Measurements from ENCODE around the gene TXN. TPM values are rescaled to one million over a fixed set of nuclear protein-coding genes. Genes with fewer than 3 reads are reported as not detected.
A peak's percentile ranks its signal among the peaks of the same experiment; 100 is the strongest.

TXN gene
- total RNA-seq, 1 donor from 2014 or later: 178 TPM

DNA sequence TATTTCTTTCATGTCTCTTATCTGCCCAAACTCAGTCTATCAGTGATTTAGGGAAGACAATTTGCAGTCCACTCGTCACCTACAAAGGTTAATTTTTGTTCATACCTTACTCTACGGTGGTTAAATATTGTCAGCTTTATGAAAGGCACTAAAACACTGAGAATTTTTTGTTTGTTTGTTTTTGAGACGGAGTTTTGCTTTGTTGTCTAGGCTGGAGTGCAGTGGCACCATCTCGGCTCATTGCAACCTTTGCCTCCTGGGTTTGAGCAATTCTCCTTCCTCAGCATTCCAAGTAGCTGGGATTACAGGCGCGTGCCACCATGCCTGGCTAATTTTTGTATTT, 26.4 kb upstream of the TXN start:
- H3K9me3 ChIP-seq: no peaks in the 10 kb centered on the region
- no peaks in the 10 kb centered on the region for H3K4me1 ChIP-seq
- intact Hi-C loops (cut with DNase I): no loop called here
- TF ChIP-seq, protein P1, sequence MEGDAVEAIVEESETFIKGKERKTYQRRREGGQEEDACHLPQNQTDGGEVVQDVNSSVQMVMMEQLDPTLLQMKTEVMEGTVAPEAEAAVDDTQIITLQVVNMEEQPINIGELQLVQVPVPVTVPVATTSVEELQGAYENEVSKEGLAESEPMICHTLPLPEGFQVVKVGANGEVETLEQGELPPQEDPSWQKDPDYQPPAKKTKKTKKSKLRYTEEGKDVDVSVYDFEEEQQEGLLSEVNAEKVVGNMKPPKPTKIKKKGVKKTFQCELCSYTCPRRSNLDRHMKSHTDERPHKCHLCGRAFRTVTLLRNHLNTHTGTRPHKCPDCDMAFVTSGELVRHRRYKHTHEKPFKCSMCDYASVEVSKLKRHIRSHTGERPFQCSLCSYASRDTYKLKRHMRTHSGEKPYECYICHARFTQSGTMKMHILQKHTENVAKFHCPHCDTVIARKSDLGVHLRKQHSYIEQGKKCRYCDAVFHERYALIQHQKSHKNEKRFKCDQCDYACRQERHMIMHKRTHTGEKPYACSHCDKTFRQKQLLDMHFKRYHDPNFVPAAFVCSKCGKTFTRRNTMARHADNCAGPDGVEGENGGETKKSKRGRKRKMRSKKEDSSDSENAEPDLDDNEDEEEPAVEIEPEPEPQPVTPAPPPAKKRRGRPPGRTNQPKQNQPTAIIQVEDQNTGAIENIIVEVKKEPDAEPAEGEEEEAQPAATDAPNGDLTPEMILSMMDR (IDR thresholded peaks at IDR 0.05): no peak
- no peaks in the 10 kb centered on the region for H3K27me3 ChIP-seq
- no peak overlapping the region for H3K4me3 ChIP-seq
- no peak overlapping the region for H3K27ac ChIP-seq
- no peak for ATAC-seq
- DNase-seq: no peak
- no peaks in the 10 kb centered on the region for H3K36me3 ChIP-seq

DNA sequence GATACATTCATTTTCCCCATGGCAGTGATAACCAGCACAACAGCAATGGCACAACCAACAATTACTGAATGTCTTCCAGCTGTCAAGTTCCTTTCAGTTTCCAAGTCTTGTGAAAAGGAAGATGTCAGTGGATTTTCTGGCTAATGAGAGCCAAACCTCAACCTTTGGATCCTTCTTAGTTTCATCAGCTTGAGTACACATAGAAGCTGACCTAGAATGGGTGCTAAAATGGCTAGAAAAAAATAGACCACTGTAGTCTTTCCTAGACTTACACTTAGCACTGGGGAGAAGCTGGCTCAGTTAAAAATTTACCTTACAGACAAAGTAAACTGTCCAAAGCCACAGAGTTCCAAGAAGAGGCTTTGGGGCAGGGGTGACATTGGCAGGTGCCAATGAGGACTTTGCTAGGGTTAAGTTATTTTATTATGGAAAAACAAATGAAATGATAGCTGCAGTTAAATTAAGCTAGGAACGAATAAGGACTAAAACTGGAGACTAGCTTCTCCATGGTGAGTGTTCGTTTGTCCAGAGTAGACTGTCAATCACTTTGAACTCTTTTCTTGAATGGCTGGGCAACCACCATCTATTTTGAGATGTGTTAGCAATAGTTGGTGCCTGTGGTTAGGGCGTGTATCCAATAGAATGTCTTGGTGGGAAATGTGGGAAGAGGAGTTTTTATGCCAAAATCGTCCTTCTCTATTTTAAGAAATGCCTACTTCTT, 25.9 kb upstream of the TXN start:
- Histone ChIP-seq H3K4me3 (no peak overlapping the region), H3K4me1 (no peaks in the 10 kb centered on the region), H3K27ac (no peak overlapping the region), H3K27me3 (no peaks in the 10 kb centered on the region), H3K36me3 (no peaks in the 10 kb centered on the region), H3K9me3 (no peaks in the 10 kb centered on the region)
- DNase-seq: no peak
- TF ChIP-seq, protein P1 (IDR thresholded peaks at IDR 0.05): no peak
- ATAC-seq: peak; percentile 74
- intact Hi-C loops (cut with DNase I): no loop called here

DNA sequence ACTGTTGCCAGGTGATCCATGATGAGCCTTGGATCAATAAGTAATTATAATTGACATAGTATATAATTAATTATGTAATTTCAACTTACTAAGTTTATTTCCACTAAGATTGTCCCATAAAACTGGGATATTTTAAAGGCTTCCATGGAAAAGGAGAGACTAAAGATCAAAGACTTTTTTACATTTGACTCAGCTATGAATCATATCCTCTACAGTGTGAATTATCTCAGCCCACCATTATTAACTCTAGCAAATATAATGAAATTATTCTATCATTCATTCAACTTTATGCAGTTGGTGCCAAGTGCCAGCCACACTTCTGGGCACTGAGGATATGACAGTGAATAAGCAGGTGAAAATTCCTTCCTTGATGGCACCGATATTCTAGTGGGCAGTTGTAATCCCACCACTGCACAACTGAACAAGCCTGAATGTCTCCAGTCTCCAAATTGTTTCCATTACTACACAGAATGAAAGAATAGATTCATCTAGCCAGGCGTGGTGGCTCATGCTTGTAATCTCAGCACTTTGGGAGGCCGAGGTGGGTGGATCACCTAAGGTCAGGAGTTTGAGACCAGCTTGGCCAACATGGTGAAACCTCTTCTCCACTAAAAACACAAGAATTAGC, 21.9 kb upstream of the TXN start:
- intact Hi-C loops (cut with DNase I): no loop called here
- H3K4me1 ChIP-seq: no peaks in the 10 kb centered on the region
- DNase-seq: no peak
- no peak overlapping the region for H3K27ac ChIP-seq
- H3K9me3 ChIP-seq: no peaks in the 10 kb centered on the region
- TF ChIP-seq, protein P1 (IDR thresholded peaks at IDR 0.05): no peak
- no peak for ATAC-seq
- H3K27me3 ChIP-seq: no peaks in the 10 kb centered on the region
- no peaks in the 10 kb centered on the region for H3K36me3 ChIP-seq
- no peak overlapping the region for H3K4me3 ChIP-seq

DNA sequence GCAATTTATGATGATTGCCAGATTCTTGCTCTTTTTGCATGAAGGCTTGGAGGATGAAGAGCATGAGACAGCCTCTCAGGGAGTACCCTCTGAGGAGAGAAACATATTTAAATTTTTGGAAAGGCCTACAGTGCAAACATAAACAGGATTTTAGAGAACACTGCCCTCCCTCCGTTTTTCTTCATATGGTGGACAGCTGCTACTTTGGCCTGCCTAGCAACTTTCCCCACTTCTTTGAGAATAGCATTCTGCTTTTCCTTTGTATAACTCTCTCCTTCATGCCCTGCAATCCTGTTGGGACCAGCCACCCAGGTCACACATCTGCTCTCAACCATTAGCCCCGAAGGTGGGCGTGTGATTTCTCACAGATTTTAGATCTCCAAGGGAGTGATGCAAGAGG, 20.5 kb upstream of the TXN start:
- Histone ChIP-seq H3K36me3 (no peaks in the 10 kb centered on the region), H3K27ac (no peak overlapping the region), H3K4me1 (no peaks in the 10 kb centered on the region), H3K27me3 (no peaks in the 10 kb centered on the region), H3K9me3 (no peaks in the 10 kb centered on the region), H3K4me3 (no peak overlapping the region)
- TF ChIP-seq, protein P1 (IDR thresholded peaks at IDR 0.05): no peak
- no peak for ATAC-seq
- no peak for DNase-seq
- intact Hi-C loops (cut with DNase I): no loop called here

DNA sequence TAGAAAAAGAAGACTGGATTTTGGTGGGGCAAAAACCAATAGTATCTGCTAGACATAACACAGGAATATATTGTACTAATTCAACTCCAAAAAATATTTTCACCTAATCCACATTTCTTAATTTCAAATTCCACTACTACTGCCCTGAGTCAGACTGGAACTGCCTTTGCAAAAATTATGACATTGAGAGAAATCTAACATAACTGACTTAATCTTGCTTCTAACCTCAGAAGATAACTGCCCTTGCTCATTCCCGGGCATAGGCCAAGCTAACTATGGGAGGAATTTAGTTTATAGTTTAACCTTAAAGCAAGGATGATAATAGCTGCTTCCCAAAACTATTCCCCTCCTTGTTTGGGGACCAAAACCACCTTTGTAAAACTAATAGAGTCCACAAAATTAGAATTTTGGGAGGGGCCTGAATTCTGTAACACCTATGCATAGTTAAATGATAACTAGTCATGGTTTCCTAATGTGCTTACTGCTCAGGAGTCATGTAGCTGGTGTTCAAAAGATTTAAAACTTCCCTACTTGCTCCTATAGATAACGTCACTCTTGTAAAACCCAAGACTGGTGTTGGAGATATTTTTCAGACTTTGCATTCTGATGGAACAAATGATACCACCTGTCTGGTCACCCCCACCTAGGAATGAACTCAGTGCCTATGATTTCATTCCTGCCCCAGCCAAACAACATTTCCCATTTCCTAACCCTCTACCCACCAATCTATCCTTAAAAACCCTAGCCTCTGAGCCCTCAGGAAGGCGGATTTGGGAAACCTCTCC, 14.1 kb upstream of the TXN start:
- Histone ChIP-seq H3K36me3 (no peaks in the 10 kb centered on the region), H3K27me3 (no peaks in the 10 kb centered on the region), H3K4me3 (no peak overlapping the region), H3K9me3 (no peaks in the 10 kb centered on the region), H3K27ac (no peak overlapping the region), H3K4me1 (no peaks in the 10 kb centered on the region)
- ATAC-seq: no peak
- TF ChIP-seq, protein P1 (IDR thresholded peaks at IDR 0.05): no peak
- no peak for DNase-seq
- intact Hi-C loops (cut with DNase I): no loop called here
